Stomach (tissue), 4 donors: ENCODE data around the gene PAXIP1.

ENCODE experiments used
- CTCF ChIP-seq, 7 experiments: fragments of 450-650 bp in 4 of 7; fragments of 200-600 bp in 3 of 7; sonication (generic) in 3 of 7; IDR thresholded peaks; one replicate each; pipeline ENCODE4 v1.5.1; 2016 to 2019; ENCODE audit warnings: antibody characterized with exemption in 7 of 7, control low read depth in 2 of 7, mild to moderate bottlenecking in 1 of 7
- POLR2A ChIP-seq, 4 donors: fragments of 450-650 bp; IDR thresholded peaks; one replicate each; pipeline ENCODE4 v1.6.1; 2016; ENCODE audit warnings: antibody characterized with exemption in 4 of 4, control low read depth in 2 of 4, mild to moderate bottlenecking in 1 of 4, moderate library complexity in 1 of 4
- POLR2AphosphoS5 ChIP-seq, 3 donors: sonication (generic); formaldehyde crosslinking; IDR thresholded peaks; one replicate each; pipeline ENCODE4 v1.6.1; 2016; ENCODE audit warnings: antibody characterized with exemption in 3 of 3

GRCh38 chr7:154987571-154987970 is 15.4 kb downstream of the PAXIP1 start:
- no peak for TF ChIP-seq CTCF (IDR thresholded peaks at IDR 0.05)
- TF ChIP-seq POLR2A (IDR thresholded peaks at IDR 0.05): no peak
- TF ChIP-seq POLR2AphosphoS5 (IDR thresholded peaks at IDR 0.05): no peak
